ENCODE data around the gene NKX2-2. TPM values are rescaled to one million over a fixed set of nuclear protein-coding genes. Genes with fewer than 3 reads are reported as not detected.

The NKX2-2 gene
- total RNA-seq, 1 experiment from 2014 or later: not detected

GRCh38 chr20:21529863-21530262 lies 16.0 kb upstream of the NKX2-2 start:
- Histone ChIP-seq H3K4me2 (ENCODE audit: low read length) (no peak overlapping the region), H4K20me1 (ENCODE audit: low read length) (no peaks in the 10 kb centered on the region), H3F3A (ENCODE audit: low read length, unreplicated experiment) (no peaks in the 10 kb centered on the region), H2AFZ (ENCODE audit: low read length) (0 out of 2 replicates have a peak overlapping the region, but pooled peaks have one; percentile 5), H3K79me2 (ENCODE audit: low read length) (no peaks in the 10 kb centered on the region), H3K9ac (ENCODE audit: low read length) (no peak overlapping the region), H3K36me3 (ENCODE audit: low read depth, low read length) (no peaks in the 10 kb centered on the region), H3K9me2 (replicated peaks; ENCODE audit: low read length) (no peaks in the 10 kb centered on the region), H3K27ac (ENCODE audit: low read length) (no peak overlapping the region), H3K9me3 (ENCODE audit: low read length) (no peaks in the 10 kb centered on the region), H3K27me3 (ENCODE audit: low read length) (peaks cover 36% of the 10 kb centered on the region), H3K4me1 (ENCODE audit: insufficient read depth, low read length) (no peaks in the 10 kb centered on the region), H3K4me3 (ENCODE audit: low read length) (no peak overlapping the region)
- intact Hi-C loops (cut with micrococcal nuclease): no loop called here
- no peak for TF ChIP-seq EZH2phosphoT487 (IDR thresholded peaks at IDR 0.05; ENCODE audit: borderline replicate concordance, low read length)
- TF ChIP-seq, protein P1, sequence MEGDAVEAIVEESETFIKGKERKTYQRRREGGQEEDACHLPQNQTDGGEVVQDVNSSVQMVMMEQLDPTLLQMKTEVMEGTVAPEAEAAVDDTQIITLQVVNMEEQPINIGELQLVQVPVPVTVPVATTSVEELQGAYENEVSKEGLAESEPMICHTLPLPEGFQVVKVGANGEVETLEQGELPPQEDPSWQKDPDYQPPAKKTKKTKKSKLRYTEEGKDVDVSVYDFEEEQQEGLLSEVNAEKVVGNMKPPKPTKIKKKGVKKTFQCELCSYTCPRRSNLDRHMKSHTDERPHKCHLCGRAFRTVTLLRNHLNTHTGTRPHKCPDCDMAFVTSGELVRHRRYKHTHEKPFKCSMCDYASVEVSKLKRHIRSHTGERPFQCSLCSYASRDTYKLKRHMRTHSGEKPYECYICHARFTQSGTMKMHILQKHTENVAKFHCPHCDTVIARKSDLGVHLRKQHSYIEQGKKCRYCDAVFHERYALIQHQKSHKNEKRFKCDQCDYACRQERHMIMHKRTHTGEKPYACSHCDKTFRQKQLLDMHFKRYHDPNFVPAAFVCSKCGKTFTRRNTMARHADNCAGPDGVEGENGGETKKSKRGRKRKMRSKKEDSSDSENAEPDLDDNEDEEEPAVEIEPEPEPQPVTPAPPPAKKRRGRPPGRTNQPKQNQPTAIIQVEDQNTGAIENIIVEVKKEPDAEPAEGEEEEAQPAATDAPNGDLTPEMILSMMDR (conservative IDR thresholded peaks at IDR 0.05; ENCODE audit: low read depth, low read length): peak; percentile 78
- no peak for TF ChIP-seq EZH2 (IDR thresholded peaks at IDR 0.05; ENCODE audit: low read length, unreplicated experiment)
- ChIA-PET CTCF (interaction anchor here (0.6 kb wide), 1 partner anchor 931 kb away, joined by 3 read pairs; no protein-coding TSS in a partner anchor), POLR2A (ENCODE audit: unreplicated experiment) (no interaction called here)
- peak; percentile 24; the same call in 1 of the 2 replicates for ATAC-seq
- no TSS peak for BruUV-seq (replicated peaks)
- DNase-seq: peak; percentile 23

DNA sequence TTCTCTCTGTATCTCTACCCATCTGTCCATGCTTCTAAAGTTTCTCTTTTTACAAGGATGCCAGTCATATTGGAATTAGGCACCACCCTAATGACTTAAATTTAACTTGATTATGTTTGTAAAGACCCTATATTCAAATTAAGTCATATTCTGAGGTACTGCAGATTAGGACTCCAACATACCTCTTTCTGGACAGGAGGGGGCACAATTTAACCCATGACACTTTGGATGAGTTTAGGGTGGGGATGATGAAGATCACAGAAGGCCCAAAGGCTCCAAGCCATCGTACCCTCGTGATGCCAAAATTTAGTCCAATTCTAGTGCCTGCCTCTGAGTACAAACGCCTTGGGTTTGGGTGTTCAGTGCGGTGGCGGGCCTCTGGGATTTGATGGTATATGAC lies 15.0 kb upstream of the NKX2-2 start:
- H3K4me3 ChIP-seq (ENCODE audit: low read length): no peak overlapping the region
- no peaks in the 10 kb centered on the region for H3F3A ChIP-seq (ENCODE audit: low read length, unreplicated experiment)
- no peaks in the 10 kb centered on the region for H3K9me3 ChIP-seq (ENCODE audit: low read length)
- DNase-seq (no peak), ATAC-seq (no peak)
- H4K20me1 ChIP-seq (ENCODE audit: low read length): no peaks in the 10 kb centered on the region
- TF ChIP-seq EZH2 (IDR thresholded peaks at IDR 0.05; ENCODE audit: low read length, unreplicated experiment): no peak
- TF ChIP-seq EZH2phosphoT487 (IDR thresholded peaks at IDR 0.05; ENCODE audit: borderline replicate concordance, low read length): no peak
- TF ChIP-seq, protein P1 (conservative IDR thresholded peaks at IDR 0.05; ENCODE audit: low read depth, low read length): 0 out of 2 replicates have a peak, but pooled peaks have one; percentile 24
- peaks cover 37% of the 10 kb centered on the region for H3K27me3 ChIP-seq (ENCODE audit: low read length)
- BruUV-seq (replicated peaks): no TSS peak
- no peak overlapping the region for H3K4me2 ChIP-seq (ENCODE audit: low read length)
- H2AFZ ChIP-seq (ENCODE audit: low read length): no peak overlapping the region
- intact Hi-C loops (cut with micrococcal nuclease): no loop called here
- H3K36me3 ChIP-seq (ENCODE audit: low read depth, low read length): no peaks in the 10 kb centered on the region
- no peaks in the 10 kb centered on the region for H3K4me1 ChIP-seq (ENCODE audit: insufficient read depth, low read length)
- H3K9ac ChIP-seq (ENCODE audit: low read length): no peak overlapping the region
- H3K79me2 ChIP-seq (ENCODE audit: low read length): no peaks in the 10 kb centered on the region
- no peaks in the 10 kb centered on the region for H3K9me2 ChIP-seq (replicated peaks; ENCODE audit: low read length)
- ChIA-PET POLR2A (ENCODE audit: unreplicated experiment) (no interaction called here), CTCF (no interaction called here)
- H3K27ac ChIP-seq (ENCODE audit: low read length): no peak overlapping the region

DNA sequence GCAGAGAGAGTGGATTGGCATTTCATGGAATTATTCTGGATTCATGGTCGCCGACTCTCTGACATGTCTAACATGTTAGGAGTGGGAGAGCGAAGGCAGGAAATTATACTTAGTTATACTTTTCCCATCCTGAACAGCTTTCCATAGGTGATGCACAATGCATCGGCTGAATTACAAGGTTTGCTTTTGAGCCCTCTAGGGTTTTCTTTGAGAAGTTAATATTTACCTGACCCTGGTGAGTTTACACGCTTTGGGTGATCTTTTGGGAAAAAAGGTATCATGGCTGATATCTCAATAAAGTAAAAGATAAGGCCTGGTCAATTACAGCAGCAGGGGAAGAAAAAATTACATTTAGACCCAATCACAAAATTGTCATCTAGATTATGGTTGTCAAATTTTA lies 14.0 kb upstream of the NKX2-2 start:
- Histone ChIP-seq H3K4me3 (ENCODE audit: low read length) (no peak overlapping the region), H3K9me2 (replicated peaks; ENCODE audit: low read length) (no peaks in the 10 kb centered on the region), H3K4me2 (ENCODE audit: low read length) (no peak overlapping the region), H2AFZ (ENCODE audit: low read length) (no peak overlapping the region), H3K9ac (ENCODE audit: low read length) (no peak overlapping the region), H4K20me1 (ENCODE audit: low read length) (no peaks in the 10 kb centered on the region), H3K9me3 (ENCODE audit: low read length) (no peaks in the 10 kb centered on the region), H3F3A (ENCODE audit: low read length, unreplicated experiment) (no peaks in the 10 kb centered on the region), H3K79me2 (ENCODE audit: low read length) (no peaks in the 10 kb centered on the region), H3K4me1 (ENCODE audit: insufficient read depth, low read length) (no peaks in the 10 kb centered on the region), H3K27ac (ENCODE audit: low read length) (no peak overlapping the region), H3K36me3 (ENCODE audit: low read depth, low read length) (no peaks in the 10 kb centered on the region), H3K27me3 (ENCODE audit: low read length) (peaks cover 37% of the 10 kb centered on the region)
- intact Hi-C loops (cut with micrococcal nuclease): no loop called here
- BruUV-seq (replicated peaks): no TSS peak
- TF ChIP-seq EZH2phosphoT487 (IDR thresholded peaks at IDR 0.05; ENCODE audit: borderline replicate concordance, low read length): no peak
- no peak for TF ChIP-seq EZH2 (IDR thresholded peaks at IDR 0.05; ENCODE audit: low read length, unreplicated experiment)
- TF ChIP-seq, protein P1 (conservative IDR thresholded peaks at IDR 0.05; ENCODE audit: low read depth, low read length): no peak
- CTCF ChIA-PET: no interaction called here
- DNase-seq (no peak), ATAC-seq (no peak)
- POLR2A ChIA-PET (ENCODE audit: unreplicated experiment): no interaction called here

Data from PC-3 (cell line).